Caki2 (cell line): ENCODE measurements around the gene CNTF. TPM values are rescaled to one million over a fixed set of nuclear protein-coding genes. Genes with fewer than 3 reads are reported as not detected.
"Not testable (repeated sequence)": the region's sequence is repeated elsewhere in the genome, so short reads cannot be mapped to it uniquely, and the experiment has no call there.

Experiments used
- DNase-seq: peaks from one replicate; pipeline ENCODE4 v3.0.0-alpha.2; 2015; ENCODE audit warnings: low read depth
- in situ Hi-C: cut with HindIII; loops from 2 replicates; pipeline ENCODE4 v1.10.0; 2016; ENCODE audit warnings: low sequenced_read_pairs, low pct_unique_long_range_greater_than_20kb, mixed read lengths
- total RNA-seq: library from RNA; depleted of rRNA; stranded (reverse); fragments of >200 nt; shearing (Covaris generic); gene quantifications from 2 replicates; pipeline ENCODE4 v1.2.3, GENCODE V29; 2014; ENCODE audit warnings: low replicate concordance; rRNA removed

The CNTF gene
- total RNA-seq, result 0.44 TPM in 1 of 2 replicates, not detected in the other

GRCh38 chr11:58622344-58622743 lies at the start of gene CNTF:
Gene CNTF, plus strand, starts transcription at chr11:58622665. Its CDS starts 88 bp downstream, at chr11:58622753.
- in situ Hi-C loops, result no loop called here
- DNase-seq, result no peak

GRCh38 chr11:58572906-58573305 lies 49.6 kb upstream of the CNTF start:
- in situ Hi-C loops, DNase-seq: not testable (repeated sequence)

GRCh38 chr11:58573451-58574104 lies 48.9 kb upstream of the CNTF start:
- in situ Hi-C loops, result no loop called here
- peak; percentile 63 for DNase-seq

- in situ Hi-C loops, result no loop called here
- no peak for DNase-seq
These were observed 47.6 kb upstream of the CNTF start for GRCh38 chr11:58574881-58575280.

- no peak for DNase-seq
- in situ Hi-C loops, result no loop called here
These were observed 47.0 kb upstream of the CNTF start, which contains the start of gene LPXN for GRCh38 chr11:58575377-58576020. Gene LPXN, minus strand, starts transcription at chr11:58575856. Its CDS starts 84 bp downstream, at chr11:58575772.

- in situ Hi-C loops, result no loop called here
- DNase-seq, result peak; percentile 61
These were observed 45.5 kb upstream of the CNTF start for GRCh38 chr11:58576887-58577471.

GRCh38 chr11:58577555-58578135 lies 44.8 kb upstream of the CNTF start:
- in situ Hi-C loops, result no loop called here

GRCh38 chr11:58578136-58578634 lies 44.3 kb upstream of the CNTF start:
- DNase-seq, result peak; percentile 98
- in situ Hi-C loops, result no loop called here

More at GRCh38 chr11:58577555-58578135, 44.8 kb upstream of the CNTF start:
- peak; percentile 59 for DNase-seq

GRCh38 chr11:58578635-58579191 lies 43.8 kb upstream of the CNTF start, which contains the start of gene ZFP91:
Gene ZFP91, plus strand, starts transcription at chr11:58579063. Its CDS starts 219 bp downstream, at chr11:58579282.
- in situ Hi-C loops, result no loop called here
- peak; percentile 96 for DNase-seq

- peak; percentile 81 for DNase-seq
These were observed 43.0 kb upstream of the CNTF start for GRCh38 chr11:58579192-58580129.

GRCh38 chr11:58580311-58580710 lies 42.2 kb upstream of the CNTF start:
- DNase-seq, result no peak
- in situ Hi-C loops, result no loop called here

More at GRCh38 chr11:58579192-58580129, 43.0 kb upstream of the CNTF start:
- in situ Hi-C loops, result no loop called here

GRCh38 chr11:58582437-58582836 lies 40.0 kb upstream of the CNTF start:
- DNase-seq, result no peak
- in situ Hi-C loops, result no loop called here

GRCh38 chr11:58586998-58587397 lies 35.5 kb upstream of the CNTF start:
- in situ Hi-C loops, result no loop called here
- DNase-seq, result no peak

- in situ Hi-C loops, result no loop called here
- no peak for DNase-seq
These were observed 30.8 kb upstream of the CNTF start for GRCh38 chr11:58591659-58592058.

- no peak for DNase-seq
These were observed 29.5 kb upstream of the CNTF start for GRCh38 chr11:58592760-58593472.

GRCh38 chr11:58594826-58595225 lies 27.6 kb upstream of the CNTF start:
- DNase-seq, result no peak
- in situ Hi-C loops, result no loop called here

More at GRCh38 chr11:58592760-58593472, 29.5 kb upstream of the CNTF start:
- in situ Hi-C loops, result no loop called here

GRCh38 chr11:58596621-58597020 lies 25.8 kb upstream of the CNTF start:
- DNase-seq, result no peak
- in situ Hi-C loops, result no loop called here
